SK-N-SH (cell line): ENCODE data around the gene FCRL4. TPM values are rescaled to one million over a fixed set of nuclear protein-coding genes. Genes with fewer than 3 reads are reported as not detected.

Experiments used
- CTCF ChIA-PET: fragments of 300-600, 350-600 bp; formaldehyde crosslinking; extraction: SDS; loops from one replicate; lab custom pipeline; 2021; lab: Yijun Ruan, JAX
- POLR2A ChIA-PET: fragments of 350-600 bp; sonication (Branson Sonifier 250); formaldehyde crosslinking; extraction: SDS; loops from one replicate; lab custom pipeline; 2020; ENCODE audit warnings: antibody characterized with exemption, inconsistent platforms; lab: Yijun Ruan, JAX
- DNase-seq: peaks from one replicate; pipeline ENCODE4 v3.0.0; 2012
- H2AFZ ChIP-seq: fragments of 200-600 bp; sonication (generic); 2 replicates; pipeline ENCODE4 v1.8.1; 2016; ENCODE audit warnings: antibody characterized with exemption, mild to moderate bottlenecking, low read depth
- H3F3A ChIP-seq: fragments of 200-600 bp; sonication (generic); replicated peaks from 2 replicates; pipeline ENCODE3; 2016; ENCODE audit warnings: antibody characterized with exemption, mild to moderate bottlenecking; ENCODE audit not compliant: insufficient read depth
- H3K27ac ChIP-seq, 2 experiments: fragments of 200-500 bp in 1 of 2; fragments of 200-600 bp in 1 of 2; sonication (Bioruptor generic) in 1 of 2; sonication (generic), shearing (Covaris generic) in 1 of 2; 2 replicates each; pipeline versions ENCODE4 v1.5.1 to v1.6.1; 2014 to 2016; ENCODE audit warnings: low read depth in 2 of 2, inconsistent platforms in 1 of 2, low read length in 1 of 2, mild to moderate bottlenecking in 1 of 2, mixed read lengths in 1 of 2
- H3K27me3 ChIP-seq: fragments of 200-600 bp; sonication (generic), shearing (Covaris generic); 2 replicates; pipeline ENCODE4 v1.6.1; 2016; ENCODE audit warnings: mixed run types; ENCODE audit not compliant: insufficient read depth
- H3K36me3 ChIP-seq, 2 experiments: fragments of 200-500 bp in 1 of 2; fragments of 200-600 bp in 1 of 2; sonication (Bioruptor generic) in 1 of 2; sonication (generic) in 1 of 2; replicated peaks in 1 of 2; 2 replicates each; pipeline versions ENCODE3 to v1.5.1; 2014 to 2016; ENCODE audit warnings: low read length in 1 of 2, mild to moderate bottlenecking in 1 of 2; ENCODE audit not compliant: insufficient read depth in 2 of 2, control insufficient read depth in 1 of 2
- H3K4me1 ChIP-seq, 2 experiments: fragments of 200-500 bp in 1 of 2; fragments of 200-600 bp in 1 of 2; sonication (Bioruptor generic) in 1 of 2; sonication (generic), shearing (Covaris generic) in 1 of 2; 2 replicates each; pipeline versions ENCODE4 v1.5.1 to v1.6.1; 2014 to 2016; ENCODE audit warnings: low read depth in 1 of 2, low read length in 1 of 2, mixed run types in 1 of 2; ENCODE audit not compliant: insufficient read depth in 2 of 2, control insufficient read depth in 1 of 2
- H3K4me2 ChIP-seq: fragments of 200-600 bp; sonication (generic), shearing (Covaris generic); 2 replicates; pipeline ENCODE4 v1.6.1; 2017; ENCODE audit warnings: mixed run types
- H3K4me3 ChIP-seq, 2 experiments: fragments of 200-500 bp in 1 of 2; fragments of 200-600 bp in 1 of 2; sonication (Bioruptor generic) in 1 of 2; sonication (generic), shearing (Covaris generic) in 1 of 2; 2 replicates each; pipeline versions ENCODE4 v1.5.1 to v1.8.1; 2014 to 2016; ENCODE audit warnings: low read depth in 2 of 2, inconsistent platforms in 1 of 2, low read length in 1 of 2, mild to moderate bottlenecking in 1 of 2, mixed read lengths in 1 of 2, moderate library complexity in 1 of 2
- H3K79me2 ChIP-seq: fragments of 200-600 bp; sonication (generic); 2 replicates; pipeline ENCODE4 v1.8.1; 2017; ENCODE audit warnings: mild to moderate bottlenecking; ENCODE audit not compliant: insufficient read depth
- H3K9ac ChIP-seq: fragments of 200-600 bp; sonication (generic); 2 replicates; pipeline ENCODE4 v1.6.1; 2017; ENCODE audit warnings: mixed run types
- H3K9me2 ChIP-seq: fragments of 200-600 bp; sonication (generic); 2 replicates; pipeline ENCODE4 v1.6.1; 2017; ENCODE audit warnings: mixed run types
- H3K9me3 ChIP-seq: fragments of 200-600 bp; sonication (generic); 2 replicates; pipeline ENCODE4 v1.6.1; 2017; ENCODE audit warnings: mixed run types, mild to moderate bottlenecking, moderate library complexity
- H4K20me1 ChIP-seq: fragments of 200-600 bp; sonication (generic); 2 replicates; pipeline ENCODE4 v1.6.1; 2017; ENCODE audit warnings: mild to moderate bottlenecking, mixed run types; ENCODE audit not compliant: insufficient read depth
- CTCF ChIP-seq: fragments of 200-600 bp; sonication (generic); IDR thresholded peaks from 2 replicates; pipeline ENCODE4 v1.6.1; 2017; ENCODE audit warnings: antibody characterized with exemption, mild to moderate bottlenecking, moderate library complexity
- EZH2phosphoT487 ChIP-seq: fragments of 200-600 bp; sonication (generic); IDR thresholded peaks from 2 replicates; pipeline ENCODE4 v1.6.1; 2017; ENCODE audit warnings: low read depth, mixed run types, mild to moderate bottlenecking, antibody characterized with exemption, moderate library complexity, borderline replicate concordance
- FOXJ3 ChIP-seq: sonication (generic); formaldehyde crosslinking; IDR thresholded peaks from 2 replicates; pipeline ENCODE4 v1.5.1; 2020; ENCODE audit warnings: mild to moderate bottlenecking, missing genetic modification reagents
- GABPA ChIP-seq: IDR thresholded peaks from 2 replicates; pipeline ENCODE4 v1.4.0; 2012; ENCODE audit warnings: low read depth, mild to moderate bottlenecking
- MAX ChIP-seq: IDR thresholded peaks from 2 replicates; pipeline ENCODE4 v1.4.0; 2012; ENCODE audit warnings: low read depth
- MXI1 ChIP-seq: IDR thresholded peaks from 2 replicates; pipeline ENCODE4 v1.6.1; 2012; ENCODE audit warnings: mild to moderate bottlenecking, low read depth, low read length, improper control_type of control experiment
- NFIC ChIP-seq: IDR thresholded peaks from 2 replicates; pipeline ENCODE4 v1.4.0; 2012; ENCODE audit warnings: borderline replicate concordance
- REST ChIP-seq: IDR thresholded peaks from 2 replicates; pipeline ENCODE4 v1.6.1; 2012; ENCODE audit warnings: mild to moderate bottlenecking, low read depth, low read length, moderate library complexity
- RXRA ChIP-seq: IDR thresholded peaks from 2 replicates; pipeline ENCODE4 v1.4.0; 2012; ENCODE audit warnings: low read depth, mild to moderate bottlenecking, borderline replicate concordance
- SIN3A ChIP-seq: IDR thresholded peaks from 2 replicates; pipeline ENCODE4 v1.6.1; 2012; ENCODE audit warnings: low read depth, mild to moderate bottlenecking, low read length, moderate library complexity, borderline replicate concordance
- SMC3 ChIP-seq: IDR thresholded peaks from 2 replicates; pipeline ENCODE4 v1.6.1; 2012; ENCODE audit warnings: low read depth, low read length, improper control_type of control experiment
- TAF1 ChIP-seq: IDR thresholded peaks from 2 replicates; pipeline ENCODE4 v1.6.1; 2012; ENCODE audit warnings: low read depth, mild to moderate bottlenecking, low read length, moderate library complexity, borderline replicate concordance
- TCF12 ChIP-seq: IDR thresholded peaks from 2 replicates; pipeline ENCODE4 v1.4.0; 2012
- TEAD4 ChIP-seq: IDR thresholded peaks from 2 replicates; pipeline ENCODE4 v1.4.0; 2012; ENCODE audit warnings: mild to moderate bottlenecking, borderline replicate concordance; ENCODE audit not compliant: insufficient read depth
- YY1 ChIP-seq: IDR thresholded peaks from 2 replicates; pipeline ENCODE4 v1.4.0; 2012; ENCODE audit warnings: low read depth, mild to moderate bottlenecking
- WGBS: methylation state at CpG from one replicate; pipeline ENCODE4 v1.1.6; 2017; ENCODE audit warnings: low lambda C conversion rate; 5-methylcytosine and 5-hydroxymethylcytosine counted together
- polyA plus RNA-seq, 3 experiments: library from polyadenylated mRNA; depleted of rRNA; stranded (reverse); fragments of >200 nt; gene quantifications; 2 replicates each; pipeline ENCODE4 v1.2.3, GENCODE V29; 2012
- TF ChIP-seq, protein P1 (sequence below): IDR thresholded peaks from 2 replicates; pipeline ENCODE4; 2012

Gene FCRL4
- polyA plus RNA-seq, 1 of the 3 experiments (the other 2 are of a cell fraction) = not detected

DNA sequence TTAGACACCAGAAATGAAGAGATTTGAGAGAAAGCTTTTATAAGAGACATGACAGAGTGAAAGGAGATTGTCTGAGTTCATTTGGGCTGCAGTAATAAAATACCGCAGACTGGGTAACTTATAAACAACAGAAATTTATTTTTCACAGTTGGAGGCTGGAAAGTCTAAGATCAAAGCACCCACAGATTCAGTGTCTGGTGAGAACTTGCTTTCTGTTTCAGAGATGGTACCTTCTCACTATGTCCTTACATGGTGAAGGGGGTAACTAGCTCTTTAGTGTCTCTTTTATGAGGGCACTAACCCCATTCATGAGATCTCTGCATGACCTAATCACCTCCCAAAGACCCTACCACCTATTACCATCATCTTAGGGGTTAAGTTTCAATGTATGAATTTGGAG lies 30.9 kb upstream of the FCRL4 start:
- Histone ChIP-seq H3K4me1 (no peaks in the 10 kb centered on the region), H4K20me1 (no peaks in the 10 kb centered on the region), H3F3A (no peaks in the 10 kb centered on the region), H3K9me2 (no peaks in the 10 kb centered on the region), H3K27ac (no peak overlapping the region), H3K9me3 (no peaks in the 10 kb centered on the region), H3K4me3 (no peak overlapping the region), H3K9ac (no peak overlapping the region), H3K4me2 (no peak overlapping the region), H2AFZ (no peak overlapping the region), H3K36me3 (no peaks in the 10 kb centered on the region), H3K27me3 (no peaks in the 10 kb centered on the region), H3K79me2 (no peaks in the 10 kb centered on the region)
- POLR2A ChIA-PET = no interaction called here
- WGBS = 44% methylated on average over 1 of the region's 1 CpG
- DNase-seq = no peak
- CTCF ChIA-PET = no interaction called here
- TF ChIP-seq FOXJ3 (CRISPR knock-in tag) (no peak), SMC3 (no peak), YY1 (no peak), RXRA (no peak), REST (no peak), NFIC (no peak), GABPA (no peak), TAF1 (no peak), SIN3A (no peak), MAX (no peak), MXI1 (no peak), TCF12 (no peak), CTCF (no peak), TEAD4 (no peak), EZH2phosphoT487 (no peak)
- TF ChIP-seq, protein P1, sequence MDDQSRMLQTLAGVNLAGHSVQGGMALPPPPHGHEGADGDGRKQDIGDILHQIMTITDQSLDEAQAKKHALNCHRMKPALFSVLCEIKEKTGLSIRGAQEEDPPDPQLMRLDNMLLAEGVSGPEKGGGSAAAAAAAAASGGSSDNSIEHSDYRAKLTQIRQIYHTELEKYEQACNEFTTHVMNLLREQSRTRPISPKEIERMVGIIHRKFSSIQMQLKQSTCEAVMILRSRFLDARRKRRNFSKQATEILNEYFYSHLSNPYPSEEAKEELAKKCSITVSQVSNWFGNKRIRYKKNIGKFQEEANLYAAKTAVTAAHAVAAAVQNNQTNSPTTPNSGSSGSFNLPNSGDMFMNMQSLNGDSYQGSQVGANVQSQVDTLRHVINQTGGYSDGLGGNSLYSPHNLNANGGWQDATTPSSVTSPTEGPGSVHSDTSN = no peak
